Measurements from ENCODE around the gene TUBB6.

Gene TUBB6

GRCh38 chr18:12318334-12318697 is 10.3 kb downstream of the TUBB6 start:
- H3K9me3 Mint-ChIP-seq: no peaks in the 10 kb centered on the region
- H3K4me3 Mint-ChIP-seq: no peak overlapping the region
- H3K27ac Mint-ChIP-seq: no peak overlapping the region
- DNase-seq (ENCODE audit: low spot score in 2 of 2) (no peak), ATAC-seq (no peak)
- H3K4me1 Mint-ChIP-seq: peaks cover 5% of the 10 kb centered on the region
- peaks cover 11% of the 10 kb centered on the region for H3K36me3 Mint-ChIP-seq

GRCh38 chr18:12318857-12319256 is 10.8 kb downstream of the TUBB6 start:
- ATAC-seq: no peak
- H3K9me3 Mint-ChIP-seq: no peaks in the 10 kb centered on the region
- H3K4me1 Mint-ChIP-seq: peaks cover 5% of the 10 kb centered on the region
- H3K27ac Mint-ChIP-seq: no peak overlapping the region
- H3K36me3 Mint-ChIP-seq: peaks cover 14% of the 10 kb centered on the region
- DNase-seq (ENCODE audit: low spot score in 2 of 2): no peak
- H3K4me3 Mint-ChIP-seq: no peak overlapping the region

GRCh38 chr18:12321333-12321732 is 13.3 kb downstream of the TUBB6 start:
- ATAC-seq: peak; percentile 31
- H3K27ac Mint-ChIP-seq: no peak overlapping the region
- no peak overlapping the region for H3K4me3 Mint-ChIP-seq
- peaks cover 5% of the 10 kb centered on the region for H3K4me1 Mint-ChIP-seq
- DNase-seq (ENCODE audit: low spot score in 2 of 2): no peak
- H3K36me3 Mint-ChIP-seq: peaks cover 31% of the 10 kb centered on the region
- no peaks in the 10 kb centered on the region for H3K9me3 Mint-ChIP-seq

DNA sequence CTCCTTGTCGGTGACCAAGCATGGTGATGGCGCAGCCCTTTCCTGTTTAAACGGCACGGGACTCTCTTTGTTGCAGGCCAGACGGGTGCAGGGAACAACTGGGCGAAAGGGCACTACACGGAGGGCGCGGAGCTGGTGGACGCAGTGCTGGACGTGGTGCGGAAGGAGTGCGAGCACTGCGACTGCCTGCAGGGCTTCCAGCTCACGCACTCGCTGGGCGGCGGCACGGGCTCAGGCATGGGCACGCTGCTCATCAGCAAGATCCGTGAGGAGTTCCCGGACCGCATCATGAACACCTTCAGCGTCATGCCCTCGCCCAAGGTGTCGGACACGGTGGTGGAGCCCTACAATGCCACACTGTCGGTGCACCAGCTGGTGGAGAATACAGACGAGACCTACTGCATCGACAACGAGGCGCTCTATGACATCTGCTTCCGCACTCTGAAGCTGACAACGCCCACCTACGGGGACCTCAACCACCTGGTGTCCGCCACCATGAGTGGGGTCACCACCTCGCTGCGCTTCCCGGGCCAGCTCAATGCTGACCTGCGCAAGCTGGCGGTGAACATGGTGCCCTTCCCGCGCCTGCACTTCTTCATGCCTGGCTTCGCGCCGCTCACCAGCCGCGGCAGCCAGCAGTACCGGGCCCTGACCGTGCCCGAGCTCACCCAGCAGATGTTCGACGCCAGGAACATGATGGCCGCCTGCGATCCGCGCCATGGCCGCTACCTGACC is 17.1 kb downstream of the TUBB6 start:
- no peak overlapping the region for H3K4me3 Mint-ChIP-seq
- ATAC-seq (no peak), DNase-seq (ENCODE audit: low spot score in 2 of 2) (no peak)
- peaks cover 14% of the 10 kb centered on the region for H3K4me1 Mint-ChIP-seq
- H3K36me3 Mint-ChIP-seq: peaks cover 69% of the 10 kb centered on the region
- no peak overlapping the region for H3K27ac Mint-ChIP-seq
- no peaks in the 10 kb centered on the region for H3K9me3 Mint-ChIP-seq

DNA sequence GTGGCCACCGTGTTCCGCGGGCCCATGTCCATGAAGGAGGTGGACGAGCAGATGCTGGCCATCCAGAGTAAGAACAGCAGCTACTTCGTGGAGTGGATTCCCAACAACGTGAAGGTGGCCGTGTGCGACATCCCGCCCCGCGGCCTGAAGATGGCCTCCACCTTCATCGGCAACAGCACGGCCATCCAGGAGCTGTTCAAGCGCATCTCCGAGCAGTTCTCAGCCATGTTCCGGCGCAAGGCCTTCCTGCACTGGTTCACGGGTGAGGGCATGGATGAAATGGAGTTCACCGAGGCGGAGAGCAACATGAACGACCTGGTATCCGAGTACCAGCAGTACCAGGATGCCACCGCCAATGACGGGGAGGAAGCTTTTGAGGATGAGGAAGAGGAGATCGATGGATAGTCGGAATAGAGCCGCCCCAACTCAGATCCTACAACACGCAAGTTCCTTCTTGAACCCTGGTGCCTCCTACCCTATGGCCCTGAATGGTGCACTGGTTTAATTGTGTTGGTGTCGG is 17.7 kb downstream of the TUBB6 start:
- H3K4me3 Mint-ChIP-seq: no peak overlapping the region
- DNase-seq (ENCODE audit: low spot score in 2 of 2): no peak
- no peak for ATAC-seq
- H3K4me1 Mint-ChIP-seq: peaks cover 14% of the 10 kb centered on the region
- no peak overlapping the region for H3K27ac Mint-ChIP-seq
- peaks cover 74% of the 10 kb centered on the region for H3K36me3 Mint-ChIP-seq
- H3K9me3 Mint-ChIP-seq: no peaks in the 10 kb centered on the region

DNA sequence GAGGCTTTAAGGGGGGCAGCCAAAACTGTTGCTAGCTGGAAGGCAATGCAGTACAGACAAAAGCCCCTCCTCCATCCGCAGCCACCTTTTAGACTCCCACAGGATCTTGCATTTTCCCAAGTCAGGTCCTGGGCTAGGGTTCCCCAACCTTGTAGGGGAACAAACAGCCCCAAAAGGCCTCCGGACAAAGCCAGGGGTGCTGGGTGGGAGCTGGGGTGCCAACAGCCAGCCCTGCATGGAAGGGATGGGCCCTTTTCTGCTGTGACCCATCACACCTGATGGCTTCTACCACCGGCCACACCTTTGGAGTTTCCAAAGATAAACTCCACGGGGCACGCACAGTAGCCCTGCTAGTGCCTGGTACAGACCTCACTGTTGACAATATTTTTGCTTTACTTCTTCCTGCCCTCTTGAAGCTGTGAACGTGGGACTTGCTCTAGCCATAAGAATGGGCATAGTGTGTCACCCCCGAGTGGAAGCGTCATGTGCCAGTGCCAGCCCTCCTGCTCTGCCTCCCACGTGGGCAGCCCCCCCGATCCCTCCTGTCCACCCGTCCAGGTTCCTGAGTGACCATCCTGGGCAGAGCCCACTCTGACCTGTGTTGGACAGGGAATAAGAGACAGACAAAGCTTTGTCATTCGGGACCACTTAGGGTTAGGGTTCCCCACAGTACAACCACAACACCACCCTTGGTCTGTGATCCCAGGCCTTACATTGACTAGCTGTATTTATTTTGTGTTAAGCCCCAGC is 18.8 kb downstream of the TUBB6 start:
- H3K27ac Mint-ChIP-seq: no peak overlapping the region
- peaks cover 76% of the 10 kb centered on the region for H3K36me3 Mint-ChIP-seq
- H3K4me3 Mint-ChIP-seq: no peak overlapping the region
- no peak for DNase-seq (ENCODE audit: low spot score in 2 of 2)
- H3K9me3 Mint-ChIP-seq: no peaks in the 10 kb centered on the region
- peaks cover 14% of the 10 kb centered on the region for H3K4me1 Mint-ChIP-seq
- no peak for ATAC-seq

- H3K36me3 Mint-ChIP-seq: peaks cover 77% of the 10 kb centered on the region
- H3K4me1 Mint-ChIP-seq: peaks cover 14% of the 10 kb centered on the region
- H3K9me3 Mint-ChIP-seq: no peaks in the 10 kb centered on the region
- H3K27ac Mint-ChIP-seq: no peak overlapping the region
- peak; percentile 65 to 86 for DNase-seq (ENCODE audit: low spot score in 2 of 2)
- ATAC-seq: peak; percentile 89
- no peak overlapping the region for H3K4me3 Mint-ChIP-seq
Measured at GRCh38 chr18:12327510-12328178, 19.6 kb downstream of the TUBB6 start.

GRCh38 chr18:12328179-12328823 is 20.3 kb downstream of the TUBB6 start:
- ATAC-seq (no peak), DNase-seq (ENCODE audit: low spot score in 2 of 2) (no peak)
- H3K4me1 Mint-ChIP-seq: peaks cover 14% of the 10 kb centered on the region
- H3K9me3 Mint-ChIP-seq: no peaks in the 10 kb centered on the region
- H3K27ac Mint-ChIP-seq: no peak overlapping the region
- H3K36me3 Mint-ChIP-seq: peaks cover 72% of the 10 kb centered on the region
- no peak overlapping the region for H3K4me3 Mint-ChIP-seq

- ATAC-seq (no peak), DNase-seq (ENCODE audit: low spot score in 2 of 2) (no peak)
- H3K27ac Mint-ChIP-seq: peak overlapping the region; percentile 1
- H3K4me3 Mint-ChIP-seq: no peak overlapping the region
- H3K36me3 Mint-ChIP-seq: peaks cover 77% of the 10 kb centered on the region
- no peaks in the 10 kb centered on the region for H3K9me3 Mint-ChIP-seq
- peaks cover 14% of the 10 kb centered on the region for H3K4me1 Mint-ChIP-seq
Measured at GRCh38 chr18:12329125-12329698, 21.2 kb downstream of the TUBB6 start.

DNA sequence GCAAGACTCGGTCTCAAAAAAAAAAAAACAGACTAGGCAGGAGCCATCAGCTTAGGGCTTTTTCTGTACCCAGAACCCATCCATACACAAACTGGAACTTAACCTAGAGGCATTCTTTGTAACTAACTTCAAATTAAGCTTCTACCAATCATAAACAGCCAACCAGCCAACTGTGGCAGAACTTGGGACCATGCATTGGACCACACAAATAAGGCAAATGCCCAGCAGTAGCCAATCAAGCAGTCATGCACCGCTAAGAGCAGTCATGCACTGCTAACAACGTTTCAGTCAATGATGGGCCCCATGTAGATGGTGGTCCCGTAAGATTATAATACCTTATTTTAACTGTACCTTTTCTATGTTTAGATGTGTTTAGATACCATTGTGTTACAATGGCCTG is 22.7 kb downstream of the TUBB6 start:
- no peak overlapping the region for H3K4me3 Mint-ChIP-seq
- DNase-seq (ENCODE audit: low spot score in 2 of 2) (no peak), ATAC-seq (no peak)
- peaks cover 81% of the 10 kb centered on the region for H3K36me3 Mint-ChIP-seq
- H3K4me1 Mint-ChIP-seq: peaks cover 22% of the 10 kb centered on the region
- no peaks in the 10 kb centered on the region for H3K9me3 Mint-ChIP-seq
- no peak overlapping the region for H3K27ac Mint-ChIP-seq

DNA sequence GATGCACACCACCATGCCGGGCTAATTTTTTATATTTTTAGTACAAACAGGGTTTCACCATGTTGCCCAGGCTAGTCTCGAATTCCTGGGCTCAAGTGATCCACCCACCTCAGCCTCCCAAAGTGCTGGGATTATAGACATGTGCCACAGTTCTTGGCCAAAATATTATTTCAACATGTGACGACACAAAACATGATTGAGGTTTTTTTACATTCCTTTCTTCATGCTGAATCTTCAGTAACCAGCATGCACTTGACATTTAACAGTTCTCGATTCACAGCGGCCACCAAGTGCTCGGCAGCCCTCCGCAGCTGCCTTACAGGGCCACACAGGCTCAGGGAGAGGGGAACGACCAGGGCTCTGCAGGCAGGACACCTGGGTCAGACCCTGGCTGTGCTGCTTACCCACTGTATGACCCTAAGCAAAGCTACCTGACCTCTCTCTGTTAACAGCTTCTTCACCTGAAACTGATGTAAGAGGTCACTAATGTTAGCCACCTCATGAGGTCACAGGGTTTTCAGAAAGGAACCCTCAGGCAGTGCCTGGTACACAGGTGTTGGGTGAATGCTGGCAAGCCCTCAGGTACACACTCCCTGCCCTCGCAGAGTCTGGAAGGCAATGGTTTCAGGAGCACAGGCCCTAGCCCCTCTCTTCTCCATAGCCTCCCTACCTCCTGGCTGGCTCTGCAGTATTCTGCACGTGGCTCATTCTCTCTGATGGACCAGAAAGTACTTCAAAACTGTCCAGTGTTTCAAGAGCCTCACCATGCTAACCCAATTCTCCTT is 25.7 kb downstream of the TUBB6 start:
- DNase-seq (ENCODE audit: low spot score in 2 of 2) (no peak), ATAC-seq (peak; percentile 39)
- peaks cover 80% of the 10 kb centered on the region for H3K36me3 Mint-ChIP-seq
- H3K27ac Mint-ChIP-seq: peak overlapping the region; percentile 9
- peaks cover 9% of the 10 kb centered on the region for H3K4me1 Mint-ChIP-seq
- no peaks in the 10 kb centered on the region for H3K9me3 Mint-ChIP-seq
- no peak overlapping the region for H3K4me3 Mint-ChIP-seq

DNA sequence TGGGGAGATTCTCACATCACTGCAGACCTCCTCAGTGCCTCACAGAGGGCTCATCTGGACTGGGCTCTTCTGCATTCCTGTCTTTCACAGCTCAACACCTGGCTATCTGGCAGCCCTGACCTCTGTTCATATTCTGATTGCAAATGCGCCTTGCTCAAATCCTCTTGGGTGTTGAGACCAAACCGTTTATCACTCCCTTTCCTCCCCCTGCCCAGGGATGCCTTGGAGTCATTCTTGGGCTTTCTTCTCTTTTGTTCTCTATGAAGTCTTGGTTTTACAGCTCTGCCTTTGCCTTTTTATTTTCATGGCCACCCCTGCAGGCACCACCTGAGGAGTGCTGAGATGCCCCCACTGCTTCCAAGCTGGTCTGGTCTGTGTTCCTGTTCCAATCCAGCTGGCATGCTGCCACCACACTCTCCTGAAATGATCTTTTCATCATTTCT is 26.3 kb downstream of the TUBB6 start:
- DNase-seq (ENCODE audit: low spot score in 2 of 2): no peak
- Mint-ChIP-seq H3K4me1 (peaks cover 9% of the 10 kb centered on the region), H3K4me3 (no peak overlapping the region), H3K36me3 (peaks cover 80% of the 10 kb centered on the region), H3K9me3 (no peaks in the 10 kb centered on the region), H3K27ac (peak overlapping the region; percentile 9)
- ATAC-seq: no peak

DNA sequence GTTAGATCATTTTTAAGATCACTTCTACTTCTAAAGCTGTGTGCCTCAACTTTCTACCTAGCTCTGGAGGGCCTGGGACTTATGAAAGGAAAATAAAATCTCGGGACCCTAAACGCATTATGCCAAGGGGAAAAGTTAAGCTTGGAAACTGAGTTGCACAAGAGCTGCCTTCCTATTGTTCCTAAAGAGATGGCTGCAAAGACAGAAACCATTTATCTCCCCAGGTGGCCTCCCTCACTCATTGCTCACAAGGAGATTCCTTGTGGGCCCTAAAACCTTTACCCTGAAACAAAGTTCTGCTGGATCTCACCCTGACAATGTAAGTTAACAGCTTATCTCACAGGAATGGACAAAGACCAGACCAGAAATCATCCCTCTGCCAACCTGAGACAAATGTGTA is 26.8 kb downstream of the TUBB6 start:
- no peaks in the 10 kb centered on the region for H3K9me3 Mint-ChIP-seq
- no peak overlapping the region for H3K4me3 Mint-ChIP-seq
- H3K27ac Mint-ChIP-seq: peak overlapping the region; percentile 9
- H3K4me1 Mint-ChIP-seq: peaks cover 9% of the 10 kb centered on the region
- no peak for DNase-seq (ENCODE audit: low spot score in 2 of 2)
- peaks cover 80% of the 10 kb centered on the region for H3K36me3 Mint-ChIP-seq
- ATAC-seq: no peak

- ATAC-seq (no peak), DNase-seq (ENCODE audit: low spot score in 2 of 2) (no peak)
- Mint-ChIP-seq H3K9me3 (no peaks in the 10 kb centered on the region), H3K4me3 (no peak overlapping the region), H3K4me1 (peaks cover 9% of the 10 kb centered on the region), H3K27ac (no peak overlapping the region), H3K36me3 (peaks cover 82% of the 10 kb centered on the region)
Measured at GRCh38 chr18:12335503-12335902, 27.5 kb downstream of the TUBB6 start.
